Peyer's patch (tissue), 4 donors: ENCODE data around the gene IFT43. TPM values are rescaled to one million over a fixed set of nuclear protein-coding genes. Genes with fewer than 3 reads are reported as not detected.

ENCODE experiments used
- DNase-seq, 3 donors: peaks; one replicate each; pipeline ENCODE4 v3.0.0-alpha.2; 2017 to 2019
- H3K27ac ChIP-seq, 4 donors: fragments of 200-600 bp; sonication (generic); one replicate each; pipeline ENCODE4 v1.5.1; 2016 to 2019
- H3K27me3 ChIP-seq, 2 donors: fragments of 200-600 bp; sonication (generic); one replicate each; pipeline ENCODE4 v1.5.1; 2019
- H3K36me3 ChIP-seq, 3 donors: fragments of 200-600 bp; sonication (generic); one replicate each; pipeline ENCODE4 v1.5.1; 2016 to 2019
- H3K4me1 ChIP-seq, 4 donors: fragments of 200-600 bp; sonication (generic); one replicate each; pipeline ENCODE4 v1.5.1; 2016 to 2019
- H3K4me3 ChIP-seq, 4 donors: fragments of 200-600 bp; sonication (generic); 1 replicate in 3 of 4; 2 replicates in 1 of 4; pipeline ENCODE4 v1.5.1; 2016 to 2019; ENCODE audit warnings: mild to moderate bottlenecking in 1 of 4
- H3K9me3 ChIP-seq, 4 donors: fragments of 200-600 bp; sonication (generic); one replicate each; pipeline ENCODE4 v1.5.1; 2016 to 2019; ENCODE audit warnings: mild to moderate bottlenecking in 1 of 4
- CTCF ChIP-seq, 6 experiments: fragments of 450-650 bp in 4 of 6; fragments of 200-600 bp in 2 of 6; sonication (generic) in 1 of 6; IDR thresholded peaks; one replicate each; pipeline ENCODE4 v1.5.1; 2017 to 2019; ENCODE audit warnings: antibody characterized with exemption in 6 of 6, mild to moderate bottlenecking in 3 of 6, moderate library complexity in 1 of 6
- POLR2A ChIP-seq, 2 donors: fragments of 450-650 bp; IDR thresholded peaks; one replicate each; pipeline ENCODE4 v1.5.1; 2017; ENCODE audit warnings: antibody characterized with exemption in 2 of 2, mild to moderate bottlenecking in 2 of 2, moderate library complexity in 2 of 2
- total RNA-seq, 4 donors: library from RNA; depleted of rRNA; stranded (reverse); fragments of >200 nt; gene quantifications; one replicate each; pipeline ENCODE4 v1.1.0, GENCODE V29; 2016

IFT43 gene
- total RNA-seq, 4 donors from 2014 or later = 23.9 to 42.8 (median 33.6) TPM

- TF ChIP-seq CTCF (IDR thresholded peaks at IDR 0.05) = no peak
- TF ChIP-seq POLR2A (IDR thresholded peaks at IDR 0.05) = no peak
- Histone ChIP-seq H3K27me3 (no peaks in the 10 kb centered on the region), H3K4me3 (no peak overlapping the region), H3K4me1 (no peaks in the 10 kb centered on the region), H3K36me3 (no peaks in the 10 kb centered on the region), H3K9me3 (no peaks in the 10 kb centered on the region), H3K27ac (no peak overlapping the region)
- DNase-seq = no peak
Measured at GRCh38 chr14:75952489-75952888, 33.1 kb upstream of the IFT43 start.

- DNase-seq = no peak
- Histone ChIP-seq H3K27me3 (no peaks in the 10 kb centered on the region), H3K4me1 (no peaks in the 10 kb centered on the region), H3K36me3 (peaks cover 0 to 18% (median 0%) of the 10 kb centered on the region in 3 donors), H3K27ac (no peak overlapping the region), H3K4me3 (no peak overlapping the region), H3K9me3 (no peaks in the 10 kb centered on the region)
- TF ChIP-seq POLR2A (IDR thresholded peaks at IDR 0.05) (no peak), CTCF (IDR thresholded peaks at IDR 0.05) (no peak)
Measured at GRCh38 chr14:75959031-75959430, 26.5 kb upstream of the IFT43 start.

GRCh38 chr14:75960231-75960630 is 25.3 kb upstream of the IFT43 start:
- Histone ChIP-seq H3K4me3 (no peak overlapping the region), H3K27ac (peak overlapping the region in 1 of 4 donors; percentile 31)

GRCh38 chr14:75961662-75962061 is 23.9 kb upstream of the IFT43 start:
- peaks cover 0 to 25% (median 0%) of the 10 kb centered on the region in 3 donors for H3K36me3 ChIP-seq
- H3K27me3 ChIP-seq = no peaks in the 10 kb centered on the region
- no peak for DNase-seq
- H3K4me1 ChIP-seq = no peaks in the 10 kb centered on the region
- no peak overlapping the region for H3K27ac ChIP-seq
- no peak overlapping the region for H3K4me3 ChIP-seq
- TF ChIP-seq POLR2A (IDR thresholded peaks at IDR 0.05) (no peak), CTCF (IDR thresholded peaks at IDR 0.05) (no peak)
- no peaks in the 10 kb centered on the region for H3K9me3 ChIP-seq

More at GRCh38 chr14:75960231-75960630, 25.3 kb upstream of the IFT43 start:
- Histone ChIP-seq H3K9me3 (no peaks in the 10 kb centered on the region), H3K27me3 (no peaks in the 10 kb centered on the region), H3K36me3 (peaks cover 0 to 21% (median 0%) of the 10 kb centered on the region in 3 donors), H3K4me1 (no peaks in the 10 kb centered on the region)
- TF ChIP-seq POLR2A (IDR thresholded peaks at IDR 0.05) = no peak
- no peak for TF ChIP-seq CTCF (IDR thresholded peaks at IDR 0.05)
- no peak for DNase-seq

GRCh38 chr14:75967866-75968265 is 17.7 kb upstream of the IFT43 start:
- H3K4me3 ChIP-seq = no peak overlapping the region
- no peak overlapping the region for H3K27ac ChIP-seq
- no peaks in the 10 kb centered on the region for H3K4me1 ChIP-seq
- peaks cover 0 to 19% (median 0%) of the 10 kb centered on the region in 3 donors for H3K36me3 ChIP-seq
- DNase-seq = no peak
- H3K9me3 ChIP-seq = no peaks in the 10 kb centered on the region
- TF ChIP-seq CTCF (IDR thresholded peaks at IDR 0.05) = no peak
- no peak for TF ChIP-seq POLR2A (IDR thresholded peaks at IDR 0.05)
- H3K27me3 ChIP-seq = no peaks in the 10 kb centered on the region

GRCh38 chr14:75968456-75968855 is 17.1 kb upstream of the IFT43 start:
- no peak for DNase-seq
- Histone ChIP-seq H3K27me3 (no peaks in the 10 kb centered on the region), H3K9me3 (no peaks in the 10 kb centered on the region), H3K36me3 (peaks cover 0 to 15% (median 0%) of the 10 kb centered on the region in 3 donors), H3K4me3 (no peak overlapping the region), H3K4me1 (no peaks in the 10 kb centered on the region), H3K27ac (no peak overlapping the region)
- TF ChIP-seq CTCF (IDR thresholded peaks at IDR 0.05) = no peak
- TF ChIP-seq POLR2A (IDR thresholded peaks at IDR 0.05) = no peak
